MCF 10A (cell line): ENCODE results near the gene NXPE1. TPM values are rescaled to one million over a fixed set of nuclear protein-coding genes. Genes with fewer than 3 reads are reported as not detected.

ENCODE experiments used
- BruUV-seq: library from RNA; stranded (reverse); fragments of 400-500 nt; replicated peaks from 2 replicates; lab custom pipeline; 2021; lab: Mats Ljungman, UMichigan
- CTCF ChIA-PET: fragments of 300-600 bp; sonication (Branson Sonifier 250); formaldehyde crosslinking; extraction: SDS; loops from one replicate; lab custom pipeline; 2021; ENCODE audit warnings: antibody characterized with exemption, inconsistent platforms; lab: Yijun Ruan, JAX
- POLR2A ChIA-PET: fragments of 300-600, 350-650 bp; sonication (Branson Sonifier 250); formaldehyde crosslinking; extraction: SDS; loops from one replicate; lab custom pipeline; 2020; ENCODE audit warnings: antibody characterized with exemption, inconsistent platforms; lab: Yijun Ruan, JAX
- DNase-seq: peaks from one replicate; pipeline ENCODE4 v3.0.0-alpha.2; 2018; ENCODE audit not compliant: unreplicated experiment
- H3K27ac Mint-ChIP-seq: one replicate; pipeline ENCODE4 v1.8.0; 2022; ENCODE audit warnings: mild to moderate bottlenecking, low read depth, mixed read lengths; ENCODE audit not compliant: unreplicated experiment
- H3K27me3 Mint-ChIP-seq: one replicate; pipeline ENCODE4 v1.8.0; 2022; ENCODE audit warnings: mixed read lengths; ENCODE audit not compliant: insufficient read depth, unreplicated experiment
- H3K36me3 Mint-ChIP-seq: one replicate; pipeline ENCODE4 v1.8.0; 2022; ENCODE audit warnings: mild to moderate bottlenecking, moderate library complexity, mixed read lengths; ENCODE audit not compliant: insufficient read depth, unreplicated experiment
- H3K4me1 Mint-ChIP-seq: one replicate; pipeline ENCODE4 v1.8.0; 2022; ENCODE audit warnings: mixed read lengths; ENCODE audit not compliant: insufficient read depth, unreplicated experiment
- H3K4me3 Mint-ChIP-seq: one replicate; pipeline ENCODE4 v1.8.0; 2022; ENCODE audit warnings: mild to moderate bottlenecking, moderate library complexity, mixed read lengths; ENCODE audit not compliant: unreplicated experiment
- H3K9me3 Mint-ChIP-seq: one replicate; pipeline ENCODE4 v1.8.0; 2022; ENCODE audit warnings: mixed read lengths; ENCODE audit not compliant: unreplicated experiment
- intact Hi-C: fragments of 100-400 bp; cut with micrococcal nuclease; formaldehyde crosslinking; loops from 2 replicates; pipeline ENCODE4 v1.14.1; 2022
- total RNA-seq: library from RNA; stranded (reverse); gene quantifications from 2 replicates; pipeline ENCODE4 v1.2.3, GENCODE V29; 2022
- TF ChIP-seq, protein P1 (sequence below): fragments of 200-600 bp; IDR thresholded peaks from one replicate; pipeline ENCODE4 v1.8.0; 2022; ENCODE audit warnings: antibody characterized with exemption, mild to moderate bottlenecking; ENCODE audit not compliant: unreplicated experiment

NXPE1 gene
- total RNA-seq, 1 experiment from 2014 or later: not detected

DNA sequence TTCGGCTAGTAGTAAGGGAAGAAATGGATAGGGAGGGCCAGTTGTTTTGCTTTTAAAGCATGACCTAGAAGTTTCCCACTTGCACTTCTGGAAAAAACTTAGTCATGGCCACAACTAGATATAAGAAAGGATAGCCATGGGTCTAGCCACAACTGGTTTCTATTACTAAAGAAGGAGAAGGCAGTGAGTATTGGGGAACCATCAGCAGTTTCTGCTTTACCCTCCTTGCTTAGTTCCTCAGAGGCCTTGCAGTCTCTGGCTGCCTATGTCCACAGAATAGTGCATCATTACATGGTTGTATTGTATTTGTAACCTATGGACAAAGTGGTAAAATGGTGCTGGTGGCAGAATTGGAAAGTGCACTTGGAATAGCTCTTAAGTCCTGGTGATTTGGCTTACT lies 35.6 kb downstream of the NXPE1 start:
- intact Hi-C loops: no loop called here
- no peaks in the 10 kb centered on the region for H3K36me3 Mint-ChIP-seq
- H3K4me1 Mint-ChIP-seq: no peaks in the 10 kb centered on the region
- H3K27me3 Mint-ChIP-seq: no peaks in the 10 kb centered on the region
- no peak overlapping the region for H3K4me3 Mint-ChIP-seq
- ChIA-PET CTCF (no interaction called here), POLR2A (no interaction called here)
- TF ChIP-seq, protein P1, sequence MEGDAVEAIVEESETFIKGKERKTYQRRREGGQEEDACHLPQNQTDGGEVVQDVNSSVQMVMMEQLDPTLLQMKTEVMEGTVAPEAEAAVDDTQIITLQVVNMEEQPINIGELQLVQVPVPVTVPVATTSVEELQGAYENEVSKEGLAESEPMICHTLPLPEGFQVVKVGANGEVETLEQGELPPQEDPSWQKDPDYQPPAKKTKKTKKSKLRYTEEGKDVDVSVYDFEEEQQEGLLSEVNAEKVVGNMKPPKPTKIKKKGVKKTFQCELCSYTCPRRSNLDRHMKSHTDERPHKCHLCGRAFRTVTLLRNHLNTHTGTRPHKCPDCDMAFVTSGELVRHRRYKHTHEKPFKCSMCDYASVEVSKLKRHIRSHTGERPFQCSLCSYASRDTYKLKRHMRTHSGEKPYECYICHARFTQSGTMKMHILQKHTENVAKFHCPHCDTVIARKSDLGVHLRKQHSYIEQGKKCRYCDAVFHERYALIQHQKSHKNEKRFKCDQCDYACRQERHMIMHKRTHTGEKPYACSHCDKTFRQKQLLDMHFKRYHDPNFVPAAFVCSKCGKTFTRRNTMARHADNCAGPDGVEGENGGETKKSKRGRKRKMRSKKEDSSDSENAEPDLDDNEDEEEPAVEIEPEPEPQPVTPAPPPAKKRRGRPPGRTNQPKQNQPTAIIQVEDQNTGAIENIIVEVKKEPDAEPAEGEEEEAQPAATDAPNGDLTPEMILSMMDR: no peak
- no peaks in the 10 kb centered on the region for H3K9me3 Mint-ChIP-seq
- no peak for DNase-seq
- no TSS peak for BruUV-seq
- H3K27ac Mint-ChIP-seq: no peak overlapping the region

DNA sequence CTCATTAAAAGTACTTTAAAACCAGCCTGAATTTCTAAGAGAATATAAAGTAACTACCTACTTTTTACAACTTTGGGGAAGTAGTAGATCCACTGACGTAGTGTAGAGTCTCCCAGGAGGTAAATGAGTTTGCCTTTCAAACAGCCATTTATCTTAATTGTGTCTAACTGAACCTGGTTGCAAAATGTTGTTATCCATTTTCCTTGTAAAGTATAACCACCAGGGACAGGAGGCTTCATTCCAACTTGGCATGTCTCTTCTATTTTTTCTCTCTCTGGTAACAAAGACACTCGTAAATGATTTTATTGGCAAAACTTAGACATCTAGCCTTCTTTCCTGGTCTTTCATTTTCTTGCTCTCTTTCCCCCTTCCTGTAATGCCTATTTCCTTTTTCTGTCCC lies 36.9 kb downstream of the NXPE1 start:
- POLR2A ChIA-PET: interaction anchor here (0.6 kb wide), 1 partner anchor 55 kb away, joined by 4 read pairs; no protein-coding TSS in a partner anchor
- intact Hi-C loops: no loop called here
- TF ChIP-seq, protein P1: no peak
- BruUV-seq: no TSS peak
- no peak overlapping the region for H3K27ac Mint-ChIP-seq
- no peaks in the 10 kb centered on the region for H3K27me3 Mint-ChIP-seq
- no peak for DNase-seq
- H3K9me3 Mint-ChIP-seq: no peaks in the 10 kb centered on the region
- no peaks in the 10 kb centered on the region for H3K36me3 Mint-ChIP-seq
- H3K4me1 Mint-ChIP-seq: no peaks in the 10 kb centered on the region
- H3K4me3 Mint-ChIP-seq: no peak overlapping the region
- CTCF ChIA-PET: no interaction called here

DNA sequence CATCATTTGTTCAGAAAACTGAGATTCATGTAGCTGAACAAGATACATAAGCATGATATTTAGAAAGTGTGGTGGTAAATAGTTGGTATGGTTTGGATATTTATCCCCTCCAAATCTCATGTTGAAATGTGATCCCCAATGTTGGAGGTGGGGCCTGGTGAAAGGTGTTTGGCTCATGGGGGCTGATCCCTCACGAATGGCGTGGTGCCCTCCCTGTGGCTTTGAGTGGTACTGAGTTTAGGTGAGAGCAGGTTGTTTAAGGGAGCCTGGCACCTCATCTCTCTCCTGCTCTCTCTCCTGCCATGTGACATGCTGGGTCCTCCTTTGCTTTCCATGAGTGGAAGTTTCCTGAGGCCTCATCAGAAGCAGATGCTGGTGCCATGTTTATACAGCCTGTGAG lies 48.1 kb downstream of the NXPE1 start:
- TF ChIP-seq, protein P1: no peak
- no peak overlapping the region for H3K27ac Mint-ChIP-seq
- H3K4me1 Mint-ChIP-seq: no peaks in the 10 kb centered on the region
- ChIA-PET POLR2A (no interaction called here), CTCF (no interaction called here)
- H3K9me3 Mint-ChIP-seq: peaks cover 2% of the 10 kb centered on the region
- no peaks in the 10 kb centered on the region for H3K36me3 Mint-ChIP-seq
- H3K4me3 Mint-ChIP-seq: no peak overlapping the region
- DNase-seq: no peak
- intact Hi-C loops: no loop called here
- no TSS peak for BruUV-seq
- no peaks in the 10 kb centered on the region for H3K27me3 Mint-ChIP-seq

DNA sequence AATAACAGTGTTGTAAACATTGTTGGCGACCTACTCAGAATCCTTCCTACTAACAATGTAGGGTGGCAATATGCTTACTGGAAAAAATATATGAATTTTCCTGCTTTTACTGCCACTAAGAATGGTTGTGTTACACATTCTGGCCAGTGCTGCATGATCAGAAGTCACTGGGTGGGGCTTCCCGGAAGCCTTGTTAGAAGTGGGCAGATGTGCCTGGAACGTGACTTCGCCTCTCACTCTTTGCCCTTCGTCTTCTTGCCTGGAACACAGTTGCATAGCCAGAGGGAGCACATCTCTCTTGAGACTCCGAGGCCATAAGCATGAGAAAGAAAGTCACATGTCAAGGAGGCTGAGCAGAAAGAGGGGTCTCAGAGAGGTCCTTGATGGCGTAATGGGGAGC lies 48.6 kb downstream of the NXPE1 start:
- TF ChIP-seq, protein P1: no peak
- CTCF ChIA-PET: no interaction called here
- POLR2A ChIA-PET: no interaction called here
- H3K27ac Mint-ChIP-seq: no peak overlapping the region
- H3K4me1 Mint-ChIP-seq: no peaks in the 10 kb centered on the region
- no peak overlapping the region for H3K4me3 Mint-ChIP-seq
- no TSS peak for BruUV-seq
- no peaks in the 10 kb centered on the region for H3K36me3 Mint-ChIP-seq
- H3K27me3 Mint-ChIP-seq: no peaks in the 10 kb centered on the region
- DNase-seq: no peak
- intact Hi-C loops: no loop called here
- peaks cover 6% of the 10 kb centered on the region for H3K9me3 Mint-ChIP-seq
